Measurements from ENCODE around the gene GLRX5.
"Not testable (repeated sequence)": the region's sequence is repeated elsewhere in the genome, so short reads cannot be mapped to it uniquely, and the experiment has no call there.

The GLRX5 gene

DNA sequence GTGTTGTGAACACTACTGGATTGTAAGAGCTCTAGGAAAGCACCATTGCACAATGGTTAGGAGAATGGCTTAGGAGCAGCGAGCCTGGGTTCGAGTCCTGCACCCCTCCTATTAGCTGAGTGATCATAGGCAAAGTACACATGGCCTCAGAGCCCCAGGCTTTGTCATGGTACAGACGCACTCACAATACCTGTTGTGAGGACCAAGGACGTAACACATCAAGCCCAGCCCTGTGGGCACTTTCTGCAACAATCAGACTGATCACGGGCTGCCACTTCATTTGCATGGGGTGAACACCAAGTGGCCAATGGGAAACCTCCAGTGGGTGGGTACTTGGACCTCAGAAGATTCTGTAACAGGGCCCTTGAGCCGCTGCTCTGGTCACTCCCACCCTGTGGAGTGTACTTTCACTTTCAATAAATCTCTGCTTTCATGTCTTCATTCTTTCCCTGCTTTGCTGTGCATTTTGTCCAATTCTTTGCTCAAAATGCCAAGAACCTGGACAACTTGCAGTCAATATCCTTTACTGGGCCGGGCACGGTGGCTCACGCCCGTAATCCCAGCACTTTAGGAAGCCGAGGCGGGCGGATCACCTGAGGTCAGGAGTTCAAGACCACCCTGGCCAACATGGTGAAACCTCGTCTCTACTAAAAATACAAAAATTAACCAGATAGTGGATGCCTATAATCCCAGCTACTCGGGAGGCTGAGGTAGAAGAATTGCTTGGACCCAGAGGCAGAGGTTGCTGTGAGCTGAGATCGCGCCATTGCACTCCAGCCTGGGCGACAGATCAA is 28.2 kb downstream of the GLRX5 start:
- no peak for DNase-seq

DNA sequence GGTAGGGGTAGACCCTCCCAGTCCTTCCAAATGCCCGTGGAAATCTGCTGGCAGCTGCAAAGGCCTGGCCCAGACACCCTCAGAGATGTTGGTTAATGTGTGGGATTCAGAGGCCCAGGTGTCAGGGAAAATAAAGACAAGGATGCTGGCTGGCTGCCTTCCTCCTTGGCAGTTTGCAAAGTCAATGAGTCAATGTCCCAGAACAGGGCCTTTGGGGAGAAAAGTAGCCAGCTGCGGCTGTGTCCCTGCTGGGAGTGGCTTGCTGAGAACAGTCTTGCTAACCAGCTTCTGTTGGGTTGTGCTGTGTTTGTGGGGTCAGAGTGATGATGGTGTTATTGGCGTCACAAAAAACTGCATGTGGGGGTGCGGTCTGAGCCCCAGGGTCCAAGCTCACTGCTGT is 29.2 kb downstream of the GLRX5 start:
- no peak for DNase-seq

DNA sequence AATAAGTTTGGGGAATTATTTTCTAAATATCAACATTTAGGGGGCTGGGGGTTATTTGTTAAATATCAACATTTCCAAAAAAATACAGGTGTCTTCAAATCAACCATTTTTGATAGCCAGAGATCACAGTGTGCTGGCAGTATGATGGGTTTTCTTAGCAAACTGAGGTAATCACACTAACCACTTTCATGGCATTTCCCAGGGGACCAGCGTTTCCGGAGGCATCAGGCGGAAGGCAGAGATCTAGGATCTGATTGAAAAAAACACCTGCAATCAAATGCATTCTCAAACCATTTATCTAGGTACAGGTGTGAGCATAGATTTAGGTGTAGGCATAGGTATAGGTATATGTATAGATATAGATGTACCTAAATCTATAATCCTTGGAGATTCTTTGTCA is 34.6 kb downstream of the GLRX5 start:
- no peak for DNase-seq

DNA sequence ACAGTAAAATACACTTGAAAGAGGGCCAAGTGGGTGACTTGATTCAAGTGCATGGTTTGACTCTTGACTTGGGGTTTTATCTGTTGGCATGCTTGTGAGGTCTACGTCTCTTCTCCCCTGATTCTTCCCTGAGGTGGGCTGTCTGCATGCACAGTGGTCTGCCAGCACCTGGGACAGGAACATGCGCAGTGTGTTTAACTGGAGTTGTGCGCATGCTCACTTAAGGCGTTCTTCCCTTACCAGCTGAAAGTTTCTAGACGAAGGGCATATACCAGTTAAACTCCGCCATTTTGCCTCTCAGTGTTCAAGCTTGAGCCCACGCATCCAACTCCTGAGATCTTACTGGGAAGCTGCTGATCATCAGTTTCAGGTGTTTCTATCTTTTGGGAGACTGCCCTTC is 38.5 kb downstream of the GLRX5 start:
- DNase-seq = no peak

DNA sequence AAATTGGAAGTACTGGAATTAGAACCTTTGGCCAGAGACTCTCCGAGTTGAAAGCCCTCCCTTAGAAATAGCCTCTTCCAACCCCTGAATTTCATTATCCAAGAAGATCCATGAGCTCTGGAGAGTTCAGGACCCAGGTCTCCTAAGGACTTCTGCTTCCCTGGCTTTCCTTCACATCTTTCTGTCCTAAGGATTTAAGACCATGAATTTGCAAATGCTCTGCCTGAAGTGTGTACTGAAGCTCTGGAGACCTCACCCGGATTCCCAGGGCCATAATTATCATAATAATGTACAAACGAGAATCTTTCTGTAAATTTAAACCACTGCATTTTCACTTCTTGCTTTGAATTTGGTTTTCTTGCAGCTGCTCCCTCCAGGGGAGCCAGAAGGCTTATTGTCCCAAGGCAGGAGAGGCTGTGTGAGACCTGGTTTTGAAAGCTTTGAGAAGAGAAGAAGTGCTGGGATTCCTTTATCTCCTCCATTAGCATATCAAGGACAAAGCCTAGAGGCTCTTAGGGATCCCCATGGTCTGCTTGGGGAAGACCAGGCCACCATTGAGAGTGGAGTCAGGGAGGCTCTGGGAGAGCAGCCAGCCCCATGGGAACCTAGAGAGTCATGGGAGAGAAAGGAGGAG is 41.1 kb downstream of the GLRX5 start:
- no peak for DNase-seq

DNA sequence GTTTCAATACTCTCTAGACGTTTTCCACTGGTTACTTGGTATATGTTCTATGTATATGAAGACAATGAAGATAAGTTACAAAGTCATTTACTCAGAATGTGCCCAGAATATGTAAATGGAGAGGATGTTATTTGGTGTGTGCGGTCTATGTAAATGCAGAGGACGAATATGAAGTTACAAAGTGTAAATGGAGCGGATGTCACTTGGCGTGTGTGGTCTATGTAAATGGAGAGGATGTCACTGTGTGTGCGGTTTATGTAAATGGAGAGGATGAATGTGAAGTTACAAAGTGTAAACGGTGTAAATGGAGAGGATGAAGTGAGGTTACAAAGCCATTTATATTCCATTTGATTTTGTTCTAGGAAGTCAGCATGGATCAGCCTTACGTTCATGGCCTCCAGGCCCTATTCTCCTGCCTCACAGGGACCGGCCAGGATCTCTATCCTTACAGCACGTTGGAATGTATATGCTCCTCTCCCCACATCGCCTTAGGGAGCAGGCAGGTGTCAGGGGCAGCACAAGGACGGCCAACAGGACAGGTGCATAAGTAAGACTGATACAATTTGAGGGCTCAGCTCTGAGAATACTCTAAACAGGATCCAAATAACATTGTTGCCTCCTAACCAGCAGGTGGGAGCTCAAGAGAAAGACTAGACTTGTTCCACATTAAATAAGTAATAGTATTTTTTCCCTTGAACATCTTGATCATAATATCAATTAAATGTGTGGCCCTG is 42.4 kb downstream of the GLRX5 start:
- DNase-seq = no peak

DNA sequence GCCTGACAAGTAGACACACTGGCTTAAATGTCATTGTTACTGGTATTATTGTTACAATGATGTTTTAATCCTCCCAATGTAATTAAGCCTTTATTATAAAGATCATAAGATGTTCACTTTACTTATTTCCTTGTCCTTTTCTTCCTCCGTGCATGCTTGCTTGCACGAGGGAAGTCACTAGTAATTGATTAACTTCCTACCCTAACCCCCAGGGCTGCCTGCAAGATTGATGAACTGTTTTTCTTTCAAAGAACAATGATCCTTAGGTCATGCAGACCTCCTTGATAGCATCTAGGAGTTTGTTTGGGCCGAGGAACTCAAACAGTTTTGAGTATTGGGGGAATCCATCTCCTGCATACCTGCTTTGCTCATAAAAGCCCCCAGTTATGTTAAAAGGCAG is 43.0 kb downstream of the GLRX5 start:
- DNase-seq = no peak

DNA sequence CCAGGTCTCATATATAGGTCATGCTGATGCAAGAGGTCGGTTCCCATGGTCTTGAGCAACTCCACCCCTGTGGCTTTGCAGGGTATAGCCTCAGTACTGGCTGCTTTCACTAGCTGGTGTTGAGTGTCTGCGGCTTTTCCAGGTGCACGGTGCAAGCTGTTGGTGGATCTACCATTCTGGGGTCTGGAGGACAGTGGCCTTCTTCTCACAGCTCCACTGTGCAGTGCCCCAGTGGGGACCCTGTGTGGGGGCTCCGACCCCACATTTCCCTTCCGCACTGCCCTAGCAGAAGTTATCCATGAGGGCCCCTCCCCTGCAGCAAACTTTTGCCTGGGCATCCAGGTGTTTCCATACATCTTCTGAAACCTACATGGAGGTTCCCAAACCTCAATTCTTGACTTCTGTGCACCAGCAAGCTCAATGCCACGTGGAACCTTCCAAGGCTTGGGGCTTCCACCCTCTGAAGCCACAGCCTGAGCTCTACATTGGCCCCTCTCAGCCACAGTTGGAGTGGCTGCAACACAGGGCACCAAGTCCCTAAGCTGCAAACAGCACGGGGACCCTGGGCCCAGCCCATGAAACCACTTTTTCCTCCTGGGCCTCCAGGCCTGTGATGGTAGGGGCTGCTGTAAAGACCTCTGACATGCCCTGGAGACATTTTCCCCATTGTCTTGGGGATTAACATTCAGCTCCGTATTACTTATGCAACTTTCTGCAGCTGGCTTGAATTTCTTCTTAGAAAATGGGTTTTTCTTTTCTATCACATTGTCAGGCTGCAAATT is 49.2 kb downstream of the GLRX5 start:
- not testable (repeated sequence) for DNase-seq

DNA sequence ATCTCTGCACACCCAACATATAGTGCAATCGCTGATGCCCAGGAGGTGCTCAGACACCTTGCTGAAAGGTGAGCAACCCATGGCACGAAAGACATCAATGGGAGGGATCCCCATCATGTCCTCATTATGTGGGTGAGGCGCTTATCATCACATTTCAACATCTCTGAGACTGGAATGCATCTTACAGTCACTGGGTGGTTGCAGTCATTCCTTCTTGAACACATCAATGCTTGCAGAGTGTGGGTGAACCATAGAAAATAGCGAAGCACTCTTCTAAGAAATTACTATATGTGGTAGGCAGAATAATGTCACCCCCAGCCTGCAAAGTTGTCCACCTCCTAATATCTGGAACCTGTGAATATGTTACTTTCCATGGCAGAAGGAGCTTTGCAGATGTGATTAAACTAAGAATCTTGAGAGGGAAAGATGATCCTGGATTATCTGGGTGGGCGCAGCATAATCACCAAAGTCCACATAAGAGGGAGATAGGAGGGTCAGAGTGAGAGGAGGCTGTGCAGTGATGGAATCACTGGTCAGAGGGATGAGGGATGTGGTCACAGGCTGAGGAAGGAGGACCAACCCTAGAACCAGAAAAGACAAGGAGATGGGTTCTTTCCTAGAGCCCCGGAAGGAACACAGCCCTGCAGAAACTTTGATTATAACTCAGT is 51.2 kb downstream of the GLRX5 start:
- no peak for DNase-seq

DNA sequence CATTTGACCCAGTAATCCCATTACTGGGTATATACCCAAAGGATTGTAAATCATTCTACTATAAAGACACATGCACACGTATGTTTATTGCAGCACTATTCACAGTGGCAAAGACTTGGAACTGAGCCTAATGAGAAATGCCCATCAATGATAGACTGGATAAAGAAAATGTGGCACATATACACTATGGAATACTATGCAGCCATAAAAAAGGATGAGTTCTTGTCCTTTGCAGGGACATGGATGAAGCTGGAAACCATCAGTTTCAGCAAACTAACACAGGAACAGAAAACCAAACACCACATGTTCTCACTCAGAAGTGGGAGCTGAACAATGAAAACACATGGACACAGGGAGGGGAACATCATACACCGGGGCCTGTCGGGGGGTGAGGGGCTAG is 56.3 kb downstream of the GLRX5 start:
- not testable (repeated sequence) for DNase-seq

Data from CD4-positive, alpha-beta T cell treated with Interferon alpha-2 for 1 hour (primary cell).